Stimulated activated CD8-positive, alpha-beta memory T cell treated with anti-CD3 and anti-CD28 coated beads, Interleukin-15, amount 100 ng/mL, for 48 hours (primary cell): ENCODE data around the gene EYS.
"Not testable (repeated sequence)": the region's sequence is repeated elsewhere in the genome, so short reads cannot be mapped to it uniquely, and the experiment has no call there.

Source experiments
- DNase-seq, 2 donors: peaks; one replicate each; pipeline ENCODE4 v3.0.0-alpha.2; 2020; ENCODE audit warnings: low read depth in 2 of 2

EYS gene

GRCh38 chr6:63904650-63905248 lies 1802.3 kb downstream of the EYS start:
- DNase-seq, result no peak

- no peak for DNase-seq
These were observed 1807.5 kb downstream of the EYS start for GRCh38 chr6:63899550-63899949.

- DNase-seq, result no peak
These were observed 1809.1 kb downstream of the EYS start for GRCh38 chr6:63897952-63898351.

GRCh38 chr6:63897459-63897858 lies 1809.6 kb downstream of the EYS start:
- DNase-seq, result no peak

- no peak for DNase-seq
These were observed 1818.6 kb downstream of the EYS start for GRCh38 chr6:63888416-63888815.

GRCh38 chr6:63887804-63888203 lies 1819.2 kb downstream of the EYS start:
- DNase-seq, result not testable (repeated sequence)

- DNase-seq, result no peak
These were observed 1819.8 kb downstream of the EYS start for GRCh38 chr6:63887002-63887751.

GRCh38 chr6:63886341-63886740 lies 1820.7 kb downstream of the EYS start:
- no peak for DNase-seq

- no peak for DNase-seq
These were observed 1823.4 kb downstream of the EYS start for GRCh38 chr6:63883597-63883996.

- DNase-seq, result no peak
These were observed 1824.8 kb downstream of the EYS start for GRCh38 chr6:63882208-63882607.

GRCh38 chr6:63881791-63882190 lies 1825.2 kb downstream of the EYS start:
- DNase-seq, result no peak

- DNase-seq, result no peak
These were observed 1834.8 kb downstream of the EYS start for GRCh38 chr6:63872233-63872632.

GRCh38 chr6:63868351-63868750 lies 1838.7 kb downstream of the EYS start:
- no peak for DNase-seq

GRCh38 chr6:63864671-63865318 lies 1842.2 kb downstream of the EYS start:
- no peak for DNase-seq

- no peak for DNase-seq
These were observed 1843.0 kb downstream of the EYS start for GRCh38 chr6:63864061-63864460.

- DNase-seq, result no peak
These were observed 1844.4 kb downstream of the EYS start for GRCh38 chr6:63862486-63863198.

- no peak for DNase-seq
These were observed 1847.5 kb downstream of the EYS start for GRCh38 chr6:63859528-63859927.

- no peak for DNase-seq
These were observed 1848.3 kb downstream of the EYS start for GRCh38 chr6:63858691-63859090.

GRCh38 chr6:63856271-63856670 lies 1850.8 kb downstream of the EYS start:
- DNase-seq, result no peak

- no peak for DNase-seq
These were observed 1862.7 kb downstream of the EYS start for GRCh38 chr6:63844287-63844686.

- DNase-seq, result no peak
These were observed 1867.5 kb downstream of the EYS start for GRCh38 chr6:63839485-63839884.

- DNase-seq, result not testable (repeated sequence)
These were observed 1878.3 kb downstream of the EYS start for GRCh38 chr6:63828678-63829077.
